RCC 7860 (cell line): ENCODE measurements around the gene PNMA1.
"Not testable (repeated sequence)": the region's sequence is repeated elsewhere in the genome, so short reads cannot be mapped to it uniquely, and the experiment has no call there.

ENCODE experiments used
- DNase-seq: peaks from one replicate; pipeline ENCODE4 v3.0.0-alpha.2; 2015; ENCODE audit warnings: low spot score
- FAIRE-seq: peaks from 2 replicates; lab custom pipeline; 2012; peaks lifted over from hg19 to GRCh38; lab: Jason Lieb, UNC

Gene PNMA1

GRCh38 chr14:73718418-73719251 lies 4.5 kb upstream of the PNMA1 start:
- FAIRE-seq (no peak), DNase-seq (no peak)

- FAIRE-seq (no peak), DNase-seq (no peak)
Measured at GRCh38 chr14:73717711-73718417, 3.7 kb upstream of the PNMA1 start.

GRCh38 chr14:73717266-73717665 lies 3.1 kb upstream of the PNMA1 start:
- no peak for FAIRE-seq
- no peak for DNase-seq

- FAIRE-seq = no peak
Measured at GRCh38 chr14:73715707-73716106, 1.5 kb upstream of the PNMA1 start.

GRCh38 chr14:73714656-73715081 lies 485 bp upstream of the PNMA1 start:
- no peak for DNase-seq
- FAIRE-seq = no peak

More at GRCh38 chr14:73715707-73716106, 1.5 kb upstream of the PNMA1 start:
- no peak for DNase-seq

GRCh38 chr14:73713206-73713802 lies 880 bp downstream of the PNMA1 start:
- no peak for FAIRE-seq
- no peak for DNase-seq

- DNase-seq (no peak), FAIRE-seq (no peak)
Measured at GRCh38 chr14:73712540-73713180, 1.5 kb downstream of the PNMA1 start.

GRCh38 chr14:73712071-73712506 lies 2.1 kb downstream of the PNMA1 start:
- DNase-seq (no peak), FAIRE-seq (no peak)

GRCh38 chr14:73710737-73711136 lies 3.4 kb downstream of the PNMA1 start:
- FAIRE-seq = no peak
- DNase-seq = no peak

- DNase-seq = no peak
- no peak for FAIRE-seq
Measured at GRCh38 chr14:73709904-73710469, 4.2 kb downstream of the PNMA1 start.

- not testable (repeated sequence) for DNase-seq, FAIRE-seq
Measured at GRCh38 chr14:73708076-73708475, 6.1 kb downstream of the PNMA1 start.

GRCh38 chr14:73700325-73700724 lies 13.9 kb downstream of the PNMA1 start:
- DNase-seq = peak; percentile 46
- peak; percentile 86 for FAIRE-seq

- DNase-seq = peak; percentile 65
- FAIRE-seq = peak; percentile 93
Measured at GRCh38 chr14:73696466-73697400, 17.5 kb downstream of the PNMA1 start.

GRCh38 chr14:73695997-73696396 lies 18.2 kb downstream of the PNMA1 start:
- no peak for DNase-seq
- FAIRE-seq = no peak

- FAIRE-seq (no peak), DNase-seq (no peak)
Measured at GRCh38 chr14:73695082-73695481, 19.1 kb downstream of the PNMA1 start.

- DNase-seq (no peak), FAIRE-seq (no peak)
Measured at GRCh38 chr14:73694083-73694482, 20.1 kb downstream of the PNMA1 start.

GRCh38 chr14:73686901-73687300 lies 27.3 kb downstream of the PNMA1 start:
- FAIRE-seq = no peak
- DNase-seq = no peak

- DNase-seq = no peak
- no peak for FAIRE-seq
Measured at GRCh38 chr14:73685328-73685727, 28.9 kb downstream of the PNMA1 start.

- DNase-seq = no peak
- FAIRE-seq = no peak
Measured at GRCh38 chr14:73684627-73685026, 29.6 kb downstream of the PNMA1 start.

GRCh38 chr14:73680821-73681220 lies 33.4 kb downstream of the PNMA1 start:
- DNase-seq (no peak), FAIRE-seq (no peak)
